Esophagus muscularis mucosa (tissue), 4 donors: ENCODE measurements around the gene NCOA3. TPM values are rescaled to one million over a fixed set of nuclear protein-coding genes. Genes with fewer than 3 reads are reported as not detected.

ENCODE experiments used
- DNase-seq: peaks from one replicate; pipeline ENCODE4 v3.0.0-alpha.2; 2017; ENCODE audit errors: extremely low spot score
- H3K27ac ChIP-seq, 4 donors: fragments of 200-600 bp; sonication (generic); replicated peaks in 1 of 4; 1 replicate in 3 of 4; 2 replicates in 1 of 4; pipeline ENCODE4 v1.5.1; 2016 to 2019; ENCODE audit warnings: mild to moderate bottlenecking in 1 of 4
- H3K27me3 ChIP-seq, 4 donors: fragments of 200-600 bp; sonication (generic); one replicate each; pipeline versions ENCODE4 v1.5.1 to v1.6.0; 2016 to 2019
- H3K36me3 ChIP-seq, 4 donors: fragments of 200-600 bp; sonication (generic); one replicate each; pipeline ENCODE4 v1.5.1; 2016 to 2019
- H3K4me1 ChIP-seq, 4 donors: fragments of 200-600 bp; sonication (generic); one replicate each; pipeline ENCODE4 v1.5.1; 2016 to 2019
- H3K4me3 ChIP-seq, 4 donors: fragments of 200-600 bp; sonication (generic); 1 replicate in 2 of 4; 2 replicates in 2 of 4; pipeline ENCODE4 v1.5.1; 2016 to 2019; ENCODE audit warnings: mild to moderate bottlenecking in 4 of 4, moderate library complexity in 1 of 4
- H3K9me3 ChIP-seq, 4 donors: fragments of 200-600 bp; sonication (generic); 1 replicate in 3 of 4; 2 replicates in 1 of 4; pipeline ENCODE4 v1.5.1; 2016 to 2019
- EP300 ChIP-seq: sonication (generic); formaldehyde crosslinking; IDR thresholded peaks from one replicate; pipeline ENCODE4 v1.6.1; 2017; ENCODE audit warnings: antibody characterized with exemption
- POLR2A ChIP-seq: fragments of 450-650 bp; IDR thresholded peaks from one replicate; pipeline ENCODE4 v1.6.1; 2017; ENCODE audit warnings: antibody characterized with exemption, moderate library complexity, mild to moderate bottlenecking, low read depth
- POLR2AphosphoS5 ChIP-seq, 2 donors: sonication (generic); formaldehyde crosslinking; IDR thresholded peaks; one replicate each; pipeline ENCODE4 v1.6.1; 2017; ENCODE audit warnings: antibody characterized with exemption in 2 of 2
- WGBS: methylation state at CpG from one replicate; pipeline ENCODE4 v1.1.5; 2018; 5-methylcytosine and 5-hydroxymethylcytosine counted together
- intact Hi-C: fragments of 100-400 bp; cut with DNase I; formaldehyde crosslinking; loops from one replicate; pipeline ENCODE4 v1.15.1; 2023
- total RNA-seq, 4 donors: library from RNA; depleted of rRNA; stranded (reverse); fragments of >200 nt; gene quantifications; one replicate each; pipeline versions ENCODE4 v1.1.0 to v1.2.1, GENCODE V29; 2016
- TF ChIP-seq, protein P1 (sequence below), 3 experiments: fragments of 200-600 bp in 2 of 3; fragments of 450-650 bp in 1 of 3; sonication (generic) in 2 of 3; IDR thresholded peaks; one replicate each; pipeline ENCODE4 v1.5.1; 2017 to 2019; ENCODE audit warnings: antibody characterized with exemption in 3 of 3, mild to moderate bottlenecking in 2 of 3, moderate library complexity in 1 of 3

Gene NCOA3
- total RNA-seq, 4 donors from 2014 or later: 25.7 to 51.4 (median 35.8) TPM

DNA sequence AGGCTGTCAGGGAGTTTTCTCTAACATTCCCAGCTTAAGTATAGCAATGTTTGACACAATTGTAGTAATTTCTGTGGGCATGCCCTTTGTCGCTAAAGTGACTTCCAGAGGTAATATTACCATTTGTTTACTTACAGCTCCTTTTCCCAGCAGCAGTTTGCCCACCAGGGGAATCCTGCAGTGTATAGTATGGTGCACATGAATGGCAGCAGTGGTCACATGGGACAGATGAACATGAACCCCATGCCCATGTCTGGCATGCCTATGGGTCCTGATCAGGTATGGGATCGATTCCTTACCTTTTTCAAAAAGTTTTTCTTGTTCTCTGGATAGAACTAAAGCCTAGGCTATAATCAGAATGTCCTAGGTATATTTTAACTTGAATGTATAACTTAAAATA lies 151.1 kb downstream of the NCOA3 start:
- H3K27ac ChIP-seq: no peak overlapping the region
- 91% methylated on average over 2 of the region's 2 CpGs for WGBS
- H3K36me3 ChIP-seq: peaks cover 30 to 100% (median 82%) of the 10 kb centered on the region in 4 donors
- intact Hi-C loops: no loop called here
- TF ChIP-seq EP300 (no peak), POLR2A (no peak), POLR2AphosphoS5 (IDR thresholded peaks at IDR 0.05) (no peak)
- TF ChIP-seq, protein P1, sequence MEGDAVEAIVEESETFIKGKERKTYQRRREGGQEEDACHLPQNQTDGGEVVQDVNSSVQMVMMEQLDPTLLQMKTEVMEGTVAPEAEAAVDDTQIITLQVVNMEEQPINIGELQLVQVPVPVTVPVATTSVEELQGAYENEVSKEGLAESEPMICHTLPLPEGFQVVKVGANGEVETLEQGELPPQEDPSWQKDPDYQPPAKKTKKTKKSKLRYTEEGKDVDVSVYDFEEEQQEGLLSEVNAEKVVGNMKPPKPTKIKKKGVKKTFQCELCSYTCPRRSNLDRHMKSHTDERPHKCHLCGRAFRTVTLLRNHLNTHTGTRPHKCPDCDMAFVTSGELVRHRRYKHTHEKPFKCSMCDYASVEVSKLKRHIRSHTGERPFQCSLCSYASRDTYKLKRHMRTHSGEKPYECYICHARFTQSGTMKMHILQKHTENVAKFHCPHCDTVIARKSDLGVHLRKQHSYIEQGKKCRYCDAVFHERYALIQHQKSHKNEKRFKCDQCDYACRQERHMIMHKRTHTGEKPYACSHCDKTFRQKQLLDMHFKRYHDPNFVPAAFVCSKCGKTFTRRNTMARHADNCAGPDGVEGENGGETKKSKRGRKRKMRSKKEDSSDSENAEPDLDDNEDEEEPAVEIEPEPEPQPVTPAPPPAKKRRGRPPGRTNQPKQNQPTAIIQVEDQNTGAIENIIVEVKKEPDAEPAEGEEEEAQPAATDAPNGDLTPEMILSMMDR (IDR thresholded peaks at IDR 0.05): no peak
- H3K9me3 ChIP-seq: no peaks in the 10 kb centered on the region
- no peak overlapping the region for H3K4me3 ChIP-seq
- H3K27me3 ChIP-seq: no peaks in the 10 kb centered on the region
- no peaks in the 10 kb centered on the region for H3K4me1 ChIP-seq
- peak; percentile 31 for DNase-seq

DNA sequence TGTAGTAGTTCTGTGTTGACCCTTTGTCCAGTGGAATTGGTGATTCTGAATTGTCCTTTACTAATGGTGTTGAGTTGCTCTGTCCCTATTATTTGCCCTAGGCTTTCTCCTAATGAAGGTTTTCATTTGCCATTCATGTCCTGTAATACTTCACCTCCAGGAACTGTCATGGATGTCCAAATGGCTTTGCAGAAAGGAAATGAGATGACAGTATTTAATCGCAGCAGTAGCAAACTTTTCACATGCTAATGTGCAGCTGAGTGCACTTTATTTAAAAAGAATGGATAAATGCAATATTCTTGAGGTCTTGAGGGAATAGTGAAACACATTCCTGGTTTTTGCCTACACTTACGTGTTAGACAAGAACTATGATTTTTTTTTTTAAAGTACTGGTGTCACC lies 152.2 kb downstream of the NCOA3 start:
- no peaks in the 10 kb centered on the region for H3K9me3 ChIP-seq
- WGBS: 75% methylated on average over 2 of the region's 2 CpGs
- H3K27ac ChIP-seq: no peak overlapping the region
- no peak for DNase-seq
- no peak overlapping the region for H3K4me3 ChIP-seq
- no peaks in the 10 kb centered on the region for H3K4me1 ChIP-seq
- peaks cover 30 to 100% (median 79%) of the 10 kb centered on the region in 4 donors for H3K36me3 ChIP-seq
- H3K27me3 ChIP-seq: no peaks in the 10 kb centered on the region
- intact Hi-C loops: no loop called here
- no peak for TF ChIP-seq EP300
- TF ChIP-seq, protein P1 (IDR thresholded peaks at IDR 0.05): no peak
- TF ChIP-seq POLR2A: no peak
- TF ChIP-seq POLR2AphosphoS5 (IDR thresholded peaks at IDR 0.05): no peak

DNA sequence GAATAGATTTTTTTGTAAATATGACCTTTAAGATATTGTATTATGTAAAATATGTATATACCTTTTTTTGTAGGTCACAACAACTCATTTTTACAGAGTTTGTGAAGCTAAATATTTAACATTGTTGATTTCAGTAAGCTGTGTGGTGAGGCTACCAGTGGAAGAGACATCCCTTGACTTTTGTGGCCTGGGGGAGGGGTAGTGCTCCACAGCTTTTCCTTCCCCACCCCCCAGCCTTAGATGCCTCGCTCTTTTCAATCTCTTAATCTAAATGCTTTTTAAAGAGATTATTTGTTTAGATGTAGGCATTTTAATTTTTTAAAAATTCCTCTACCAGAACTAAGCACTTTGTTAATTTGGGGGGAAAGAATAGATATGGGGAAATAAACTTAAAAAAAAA lies 152.7 kb downstream of the NCOA3 start:
- 92% methylated on average over 1 of the region's 1 CpG for WGBS
- no peaks in the 10 kb centered on the region for H3K4me1 ChIP-seq
- DNase-seq: no peak
- intact Hi-C loops: no loop called here
- peaks cover 30 to 100% (median 79%) of the 10 kb centered on the region in 4 donors for H3K36me3 ChIP-seq
- TF ChIP-seq EP300 (no peak), POLR2A (no peak), POLR2AphosphoS5 (IDR thresholded peaks at IDR 0.05) (no peak)
- TF ChIP-seq, protein P1 (IDR thresholded peaks at IDR 0.05): no peak
- H3K27me3 ChIP-seq: no peaks in the 10 kb centered on the region
- H3K4me3 ChIP-seq: no peak overlapping the region
- no peak overlapping the region for H3K27ac ChIP-seq
- H3K9me3 ChIP-seq: no peaks in the 10 kb centered on the region

DNA sequence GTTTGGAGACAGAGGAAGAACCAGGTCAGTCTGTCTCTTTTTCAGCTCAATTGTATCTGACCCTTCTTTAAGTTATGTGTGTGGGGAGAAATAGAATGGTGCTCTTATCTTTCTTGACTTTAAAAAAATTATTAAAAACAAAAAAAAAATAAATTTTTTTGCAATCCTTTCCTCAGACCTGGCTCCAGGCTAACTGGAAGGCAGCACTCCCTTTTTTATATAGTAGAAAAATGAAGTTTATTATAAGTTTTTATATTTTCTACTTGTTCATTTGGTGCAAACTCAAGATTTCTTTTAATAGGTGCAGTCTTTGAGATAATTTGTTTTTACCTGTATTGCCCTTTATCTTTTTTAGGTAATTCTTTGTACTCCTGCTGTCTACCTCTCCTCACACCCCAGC lies 153.9 kb downstream of the NCOA3 start:
- intact Hi-C loops: no loop called here
- no peak for DNase-seq
- Histone ChIP-seq H3K9me3 (no peaks in the 10 kb centered on the region), H3K4me3 (no peak overlapping the region), H3K4me1 (peaks cover 0 to 8% (median 4%) of the 10 kb centered on the region in 4 donors), H3K27me3 (no peaks in the 10 kb centered on the region), H3K36me3 (peaks cover 30 to 100% (median 79%) of the 10 kb centered on the region in 4 donors), H3K27ac (no peak overlapping the region)
- TF ChIP-seq, protein P1 (IDR thresholded peaks at IDR 0.05): no peak
- TF ChIP-seq POLR2AphosphoS5 (IDR thresholded peaks at IDR 0.05) (no peak), EP300 (no peak), POLR2A (no peak)

DNA sequence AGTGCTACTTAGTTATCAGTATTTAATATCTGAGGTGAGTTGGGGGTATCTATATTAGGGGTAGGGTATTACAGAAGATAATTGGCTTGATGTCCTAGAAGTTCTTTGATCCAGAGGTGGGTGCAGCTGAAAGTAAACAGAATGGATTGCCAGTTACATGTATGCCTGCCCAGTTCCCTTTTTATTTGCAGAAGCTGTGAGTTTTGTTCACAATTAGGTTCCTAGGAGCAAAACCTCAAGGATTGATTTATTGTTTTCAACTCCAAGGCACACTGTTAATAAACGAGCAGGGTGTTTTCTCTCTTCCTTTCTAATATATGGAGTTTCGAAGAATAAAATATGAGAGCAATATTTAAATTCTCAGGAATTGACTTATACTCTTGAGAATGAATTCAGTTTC lies 154.6 kb downstream of the NCOA3 start:
- no peak for DNase-seq
- Histone ChIP-seq H3K27me3 (no peaks in the 10 kb centered on the region), H3K4me1 (peaks cover 0 to 13% (median 8%) of the 10 kb centered on the region in 4 donors), H3K36me3 (peaks cover 28 to 100% (median 79%) of the 10 kb centered on the region in 4 donors), H3K4me3 (no peak overlapping the region), H3K9me3 (no peaks in the 10 kb centered on the region), H3K27ac (no peak overlapping the region)
- WGBS: 82% methylated on average over 2 of the region's 2 CpGs
- no peak for TF ChIP-seq POLR2AphosphoS5 (IDR thresholded peaks at IDR 0.05)
- TF ChIP-seq, protein P1 (IDR thresholded peaks at IDR 0.05): no peak
- no peak for TF ChIP-seq EP300
- no peak for TF ChIP-seq POLR2A
- intact Hi-C loops: no loop called here
